ENCODE results near the gene FANCC. TPM values are rescaled to one million over a fixed set of nuclear protein-coding genes. Genes with fewer than 3 reads are reported as not detected.

The FANCC gene
- total RNA-seq, 2 experiments from 2014 or later: 12.3 to 12.5 TPM

- POLR2A ChIA-PET: no interaction called here
- H3K4me3 Mint-ChIP-seq: no peak overlapping the region
- no peaks in the 10 kb centered on the region for H3K36me3 Mint-ChIP-seq (ENCODE audit: low read depth)
- no peaks in the 10 kb centered on the region for H3K27me3 Mint-ChIP-seq
- no peak for DNase-seq
- H3K27ac Mint-ChIP-seq: no peak overlapping the region
- CTCF ChIA-PET: interaction anchor here (0.9 to 1.9 kb wide), 3 partner anchors 11 to 447 kb away, joined by 3 to 11 read pairs (median 7); no protein-coding TSS in a partner anchor
- H3K4me1 Mint-ChIP-seq: peaks cover 2% of the 10 kb centered on the region
- no peaks in the 10 kb centered on the region for H3K9me3 Mint-ChIP-seq
Observed at GRCh38 chr9:95116002-95116807, 201.3 kb downstream of the FANCC start.

GRCh38 chr9:95115104-95115503 is 202.4 kb downstream of the FANCC start:
- no peaks in the 10 kb centered on the region for H3K36me3 Mint-ChIP-seq (ENCODE audit: low read depth)

DNA sequence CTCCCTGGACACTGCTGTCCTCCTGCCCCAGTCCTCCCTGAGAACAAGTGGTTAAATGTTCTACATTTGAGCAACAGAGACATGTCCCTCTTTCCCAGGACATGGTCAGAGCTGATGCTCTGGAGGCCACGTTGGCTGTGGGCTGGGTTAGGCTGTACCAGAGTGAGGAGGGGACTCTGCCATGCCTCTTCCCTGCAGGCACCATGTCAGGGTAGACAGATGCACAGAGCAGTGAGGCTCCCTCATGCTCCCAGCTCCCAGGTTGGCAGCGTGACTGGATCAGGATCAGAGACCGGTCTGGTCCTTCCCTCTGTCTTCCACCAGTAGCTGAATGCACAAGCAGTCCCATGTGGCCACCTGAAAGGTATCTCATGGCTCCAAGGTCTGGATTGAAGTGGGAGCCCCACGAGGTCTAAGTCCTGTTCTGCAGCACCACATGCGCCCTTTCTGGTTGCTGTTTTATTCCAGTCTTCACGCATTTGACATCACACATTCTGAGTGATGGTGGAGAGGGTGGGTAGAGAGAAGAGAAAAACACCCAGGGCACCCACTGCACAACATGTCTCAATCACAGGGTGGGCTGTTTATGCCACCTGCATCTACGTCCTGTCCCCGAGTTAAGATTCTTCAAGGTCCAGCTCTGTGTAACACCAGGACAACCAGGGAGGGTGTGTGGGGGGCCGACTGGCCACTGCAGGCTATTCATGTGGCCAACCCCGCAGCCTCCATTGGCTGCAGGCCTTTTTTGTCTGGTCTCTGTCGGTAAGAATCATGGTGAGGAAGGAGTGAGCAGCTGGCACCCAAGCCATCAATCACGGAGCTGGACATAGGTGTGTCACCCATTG is 204.9 kb downstream of the FANCC start:
- CTCF ChIA-PET: no interaction called here

More at GRCh38 chr9:95115104-95115503, 202.4 kb downstream of the FANCC start:
- Mint-ChIP-seq H3K4me3 (no peak overlapping the region), H3K4me1 (peaks cover 2% of the 10 kb centered on the region), H3K27me3 (no peaks in the 10 kb centered on the region), H3K9me3 (no peaks in the 10 kb centered on the region), H3K27ac (no peak overlapping the region)
- no peak for DNase-seq
- ChIA-PET CTCF (interaction anchor here (0.9 to 1.9 kb wide), 4 partner anchors 9 to 445 kb away, joined by 3 to 11 read pairs (median 5); no protein-coding TSS in a partner anchor), POLR2A (no interaction called here)

DNA sequence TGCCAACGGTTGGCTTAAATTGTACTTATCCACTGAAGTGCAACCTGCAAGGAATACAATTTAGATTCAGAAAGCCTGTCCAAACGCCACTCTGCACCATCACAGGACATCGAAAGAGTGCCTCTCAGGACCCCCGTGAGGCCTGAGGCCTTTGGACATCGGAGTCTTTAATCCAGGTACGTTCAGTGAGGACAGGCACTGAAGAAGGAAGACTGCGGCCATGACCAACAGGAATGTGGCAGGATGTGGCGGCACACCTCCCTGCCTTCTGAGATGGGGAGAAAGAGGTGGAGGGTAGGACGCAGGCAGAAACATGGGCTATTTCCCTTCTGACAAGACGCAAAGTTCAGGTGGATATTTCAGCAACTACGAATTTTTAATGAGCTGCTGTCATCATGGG is 205.8 kb downstream of the FANCC start:
- H3K27ac Mint-ChIP-seq: no peak overlapping the region
- no peaks in the 10 kb centered on the region for H3K9me3 Mint-ChIP-seq
- no peak for DNase-seq
- no peaks in the 10 kb centered on the region for H3K27me3 Mint-ChIP-seq
- POLR2A ChIA-PET: no interaction called here
- peaks cover under 1% of the 10 kb centered on the region for H3K4me1 Mint-ChIP-seq
- CTCF ChIA-PET: no interaction called here
- no peaks in the 10 kb centered on the region for H3K36me3 Mint-ChIP-seq (ENCODE audit: low read depth)
- H3K4me3 Mint-ChIP-seq: no peak overlapping the region

More for the DNA sequence above, 204.9 kb downstream of the FANCC start:
- Mint-ChIP-seq H3K36me3 (ENCODE audit: low read depth) (no peaks in the 10 kb centered on the region), H3K27me3 (no peaks in the 10 kb centered on the region), H3K27ac (no peak overlapping the region), H3K4me1 (peaks cover 2% of the 10 kb centered on the region), H3K9me3 (no peaks in the 10 kb centered on the region), H3K4me3 (no peak overlapping the region)
- POLR2A ChIA-PET: no interaction called here
- DNase-seq: no peak

DNA sequence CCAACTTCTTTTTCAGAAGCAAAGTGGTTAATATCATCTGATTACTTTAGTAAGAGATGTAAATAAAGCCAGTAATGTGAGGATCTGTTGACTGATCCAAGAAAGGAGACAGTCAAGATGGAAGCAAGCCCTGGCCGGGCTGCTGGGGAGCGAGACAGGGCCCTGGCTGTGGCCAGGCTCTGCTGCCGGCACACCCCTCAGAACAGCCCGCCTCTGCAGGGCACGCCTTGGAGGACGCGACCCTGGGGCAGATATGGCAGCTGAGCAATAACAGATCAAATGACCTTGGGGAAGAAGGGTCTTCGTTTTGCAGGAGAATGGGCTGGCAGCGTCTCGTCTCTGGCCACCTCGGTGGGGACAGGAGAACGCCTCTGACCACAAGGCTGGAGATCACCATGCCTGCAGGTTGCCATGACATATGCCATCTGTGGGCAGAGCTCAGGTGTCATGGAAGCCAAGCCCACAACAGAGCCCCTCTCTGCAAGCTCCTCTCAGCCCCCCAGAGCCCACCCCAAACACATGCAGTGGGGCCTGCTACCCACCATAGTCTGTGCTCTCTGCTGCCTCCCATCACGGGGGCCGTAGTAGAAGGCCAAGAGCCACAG is 206.5 kb downstream of the FANCC start:
- ChIA-PET CTCF (interaction anchor here (1.0 kb wide), 1 partner anchor 17 kb away, joined by 3 read pairs; no protein-coding TSS in a partner anchor), POLR2A (interaction anchor here (0.7 kb wide), 1 partner anchor 331 kb away, joined by 3 read pairs; no protein-coding TSS in a partner anchor)
- Mint-ChIP-seq H3K4me1 (no peaks in the 10 kb centered on the region), H3K9me3 (no peaks in the 10 kb centered on the region), H3K27me3 (no peaks in the 10 kb centered on the region), H3K27ac (no peak overlapping the region), H3K36me3 (ENCODE audit: low read depth) (no peaks in the 10 kb centered on the region), H3K4me3 (no peak overlapping the region)
- no peak for DNase-seq

- Mint-ChIP-seq H3K9me3 (no peaks in the 10 kb centered on the region), H3K27ac (no peak overlapping the region), H3K27me3 (no peaks in the 10 kb centered on the region), H3K36me3 (ENCODE audit: low read depth) (no peaks in the 10 kb centered on the region), H3K4me3 (no peak overlapping the region), H3K4me1 (no peaks in the 10 kb centered on the region)
- ChIA-PET CTCF (interaction anchor here (0.6 to 2.6 kb wide), 3 partner anchors 22 to 507 kb away, joined by 3 to 6 read pairs (median 3); no protein-coding TSS in a partner anchor), POLR2A (no interaction called here)
- DNase-seq: no peak
Observed at GRCh38 chr9:95109456-95109855, 208.1 kb downstream of the FANCC start.

GRCh38 chr9:95108777-95109176 is 208.7 kb downstream of the FANCC start:
- Mint-ChIP-seq H3K27me3 (no peaks in the 10 kb centered on the region), H3K9me3 (no peaks in the 10 kb centered on the region), H3K4me3 (no peak overlapping the region), H3K4me1 (no peaks in the 10 kb centered on the region), H3K27ac (no peak overlapping the region), H3K36me3 (ENCODE audit: low read depth) (no peaks in the 10 kb centered on the region)
- DNase-seq: no peak
- ChIA-PET CTCF (interaction anchor here (2.6 kb wide), 1 partner anchor 23 kb away, joined by 6 read pairs; no protein-coding TSS in a partner anchor), POLR2A (no interaction called here)

- Mint-ChIP-seq H3K27ac (no peak overlapping the region), H3K9me3 (no peaks in the 10 kb centered on the region), H3K4me3 (no peak overlapping the region), H3K27me3 (no peaks in the 10 kb centered on the region), H3K36me3 (ENCODE audit: low read depth) (no peaks in the 10 kb centered on the region), H3K4me1 (no peaks in the 10 kb centered on the region)
- ChIA-PET CTCF (interaction anchor here (2.6 kb wide), 1 partner anchor 23 kb away, joined by 6 read pairs; no protein-coding TSS in a partner anchor), POLR2A (no interaction called here)
- DNase-seq: no peak
Observed at GRCh38 chr9:95107976-95108375, 209.5 kb downstream of the FANCC start.

DNA sequence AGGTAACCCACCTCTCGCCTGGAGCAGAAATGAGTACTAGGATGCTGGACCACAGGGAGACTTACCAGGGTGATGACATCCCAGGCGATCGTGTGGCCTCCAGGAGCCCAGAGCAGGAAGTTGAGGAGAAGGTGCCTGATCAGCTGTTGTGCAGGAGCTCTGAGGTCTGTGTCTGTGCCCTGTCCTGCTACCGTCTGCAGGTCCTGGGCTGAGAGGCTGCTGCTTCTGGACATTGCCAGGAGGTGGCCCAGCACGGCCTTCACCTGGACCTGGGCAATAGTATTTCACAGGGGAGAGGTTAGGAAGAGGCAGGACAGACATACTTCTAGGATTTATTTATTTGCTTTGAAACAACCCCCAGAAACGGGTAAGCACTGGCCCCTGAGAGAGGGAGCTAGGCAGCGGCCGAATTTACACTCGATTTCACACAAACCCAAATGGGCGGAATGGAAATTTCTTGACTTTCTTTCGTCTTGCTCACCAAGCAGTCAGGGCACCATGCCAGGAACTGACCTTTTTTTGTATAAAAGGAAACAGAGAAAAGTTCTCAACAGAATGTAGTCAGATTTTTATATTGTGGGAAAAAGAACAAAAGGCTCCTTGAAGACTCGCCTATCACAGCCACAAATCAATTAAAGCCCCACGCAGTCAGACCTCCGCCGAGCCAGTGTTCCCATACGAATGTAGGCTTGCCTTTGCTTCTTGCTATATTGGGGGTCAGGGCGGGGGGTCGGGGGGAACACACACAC is 210.3 kb downstream of the FANCC start:
- no peak for DNase-seq
- no peaks in the 10 kb centered on the region for H3K4me1 Mint-ChIP-seq
- H3K36me3 Mint-ChIP-seq (ENCODE audit: low read depth): no peaks in the 10 kb centered on the region
- H3K27ac Mint-ChIP-seq: no peak overlapping the region
- ChIA-PET POLR2A (no interaction called here), CTCF (interaction anchor here (2.6 kb wide), 1 partner anchor 24 kb away, joined by 6 read pairs; no protein-coding TSS in a partner anchor)
- H3K9me3 Mint-ChIP-seq: no peaks in the 10 kb centered on the region
- no peak overlapping the region for H3K4me3 Mint-ChIP-seq
- no peaks in the 10 kb centered on the region for H3K27me3 Mint-ChIP-seq

DNA sequence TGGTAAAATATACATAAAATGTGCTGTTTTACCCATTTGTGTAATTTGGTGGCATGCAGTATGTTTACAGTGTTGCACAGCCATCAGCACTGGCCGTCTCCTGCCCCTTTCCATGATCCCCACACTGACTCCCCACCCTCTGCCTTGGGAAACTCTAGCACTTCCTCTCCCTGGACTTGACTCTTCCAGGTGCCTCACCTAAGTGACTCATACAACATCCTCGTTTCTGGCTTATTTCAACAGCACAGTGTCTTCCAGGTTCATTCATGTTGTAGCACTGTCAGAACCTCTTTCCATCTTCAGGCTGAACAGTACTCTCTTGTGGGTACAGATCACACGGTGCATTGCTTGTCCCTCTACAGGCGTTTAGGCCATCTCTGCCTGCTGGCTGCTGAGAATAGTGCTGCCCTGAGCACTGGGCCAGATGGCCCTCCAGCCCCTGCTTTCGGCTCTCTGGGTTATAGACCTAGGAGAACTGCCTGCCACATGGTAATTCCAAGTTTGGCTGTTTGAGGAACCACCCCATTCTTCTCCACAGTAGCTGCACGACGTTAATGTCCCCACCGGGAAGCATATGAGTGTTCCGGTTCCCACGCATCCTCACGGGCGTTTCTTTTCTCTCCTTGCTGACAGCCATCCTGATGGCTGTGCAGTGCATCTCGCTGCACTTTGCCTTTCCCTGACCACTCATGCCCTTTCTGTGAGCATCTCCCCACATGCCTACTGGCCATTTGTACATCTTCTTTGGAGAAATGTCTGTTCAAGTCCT is 211.8 kb downstream of the FANCC start:
- H3K27me3 Mint-ChIP-seq: no peaks in the 10 kb centered on the region
- POLR2A ChIA-PET: no interaction called here
- H3K4me1 Mint-ChIP-seq: no peaks in the 10 kb centered on the region
- no peaks in the 10 kb centered on the region for H3K36me3 Mint-ChIP-seq (ENCODE audit: low read depth)
- DNase-seq: no peak
- H3K27ac Mint-ChIP-seq: no peak overlapping the region
- H3K9me3 Mint-ChIP-seq: no peaks in the 10 kb centered on the region
- CTCF ChIA-PET: no interaction called here
- no peak overlapping the region for H3K4me3 Mint-ChIP-seq

- no peaks in the 10 kb centered on the region for H3K36me3 Mint-ChIP-seq (ENCODE audit: low read depth)
- H3K27me3 Mint-ChIP-seq: no peaks in the 10 kb centered on the region
- ChIA-PET CTCF (no interaction called here), POLR2A (no interaction called here)
- no peak overlapping the region for H3K4me3 Mint-ChIP-seq
- no peaks in the 10 kb centered on the region for H3K9me3 Mint-ChIP-seq
- H3K4me1 Mint-ChIP-seq: no peaks in the 10 kb centered on the region
- no peak for DNase-seq
- no peak overlapping the region for H3K27ac Mint-ChIP-seq
Observed at GRCh38 chr9:95104980-95105379, 212.5 kb downstream of the FANCC start.

DNA sequence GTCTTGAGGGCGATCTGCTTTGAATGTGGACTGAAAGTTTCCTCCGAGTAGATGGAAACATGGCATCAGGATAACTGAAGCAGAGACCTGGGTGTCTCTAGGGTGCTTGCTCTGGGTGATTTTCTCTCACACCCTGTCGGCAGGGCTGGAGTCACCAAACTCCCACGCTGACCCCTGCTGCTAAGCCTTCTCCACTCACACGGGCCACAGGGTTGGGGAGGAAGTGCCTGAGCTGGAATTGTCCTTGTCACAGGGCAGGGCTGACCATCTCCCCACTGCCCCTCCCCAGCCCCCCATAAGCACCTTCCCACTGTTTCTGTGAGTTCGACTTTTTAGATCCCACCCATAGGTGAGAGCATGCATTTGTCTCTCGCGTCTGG is 212.9 kb downstream of the FANCC start:
- CTCF ChIA-PET: no interaction called here
- no peak for DNase-seq
- Mint-ChIP-seq H3K4me1 (no peaks in the 10 kb centered on the region), H3K4me3 (no peak overlapping the region), H3K27ac (no peak overlapping the region), H3K36me3 (ENCODE audit: low read depth) (no peaks in the 10 kb centered on the region), H3K9me3 (no peaks in the 10 kb centered on the region), H3K27me3 (no peaks in the 10 kb centered on the region)
- POLR2A ChIA-PET: no interaction called here
